ENCODE results near the gene RYR1.

- TF ChIP-seq SUZ12 (IDR thresholded peaks at IDR 0.05; ENCODE audit: extremely low read depth, insufficient read depth, insufficient read length) (no peak), ZNF274 (IDR thresholded peaks at IDR 0.05; ENCODE audit: low read depth, low read length) (no peak)
Measured at GRCh38 chr19:38413416-38413815, 20.1 kb upstream of the RYR1 start.

Data from NT2/D1 (cell line).